ENCODE data around the gene CSF2RB. TPM values are rescaled to one million over a fixed set of nuclear protein-coding genes. Genes with fewer than 3 reads are reported as not detected.

Gene CSF2RB
- total RNA-seq, 1 donor from 2014 or later: 0.41 TPM

GRCh38 chr22:36933629-36934417, 20.4 kb downstream of the CSF2RB start:
- DNase-seq (ENCODE audit: low spot score in 2 of 2) (no peak), FAIRE-seq (no peak)

GRCh38 chr22:36934418-36935312, 21.2 kb downstream of the CSF2RB start:
- DNase-seq (ENCODE audit: low spot score in 2 of 2) (no peak), FAIRE-seq (no peak)

GRCh38 chr22:36935313-36935610, 21.8 kb downstream of the CSF2RB start:
- FAIRE-seq (no peak), DNase-seq (ENCODE audit: low spot score in 2 of 2) (no peak)

- FAIRE-seq: no peak
- DNase-seq (ENCODE audit: low spot score in 2 of 2): no peak
Observed at GRCh38 chr22:36935694-36936093, 22.3 kb downstream of the CSF2RB start.

- FAIRE-seq: no peak
- no peak for DNase-seq (ENCODE audit: low spot score in 2 of 2)
Observed at GRCh38 chr22:36936362-36937116, 23.1 kb downstream of the CSF2RB start.

- no peak for DNase-seq (ENCODE audit: low spot score in 2 of 2)
- no peak for FAIRE-seq
Observed at GRCh38 chr22:36937319-36938027, 24.0 kb downstream of the CSF2RB start.

GRCh38 chr22:36938028-36938425, 24.6 kb downstream of the CSF2RB start:
- DNase-seq (ENCODE audit: low spot score in 2 of 2) (no peak), FAIRE-seq (no peak)

GRCh38 chr22:36938886-36939285, 25.5 kb downstream of the CSF2RB start:
- DNase-seq (ENCODE audit: low spot score in 2 of 2) (no peak), FAIRE-seq (no peak)

GRCh38 chr22:36940676-36941075, 27.2 kb downstream of the CSF2RB start:
- no peak for FAIRE-seq
- no peak for DNase-seq (ENCODE audit: low spot score in 2 of 2)

- FAIRE-seq: no peak
- DNase-seq (ENCODE audit: low spot score in 2 of 2): no peak
Observed at GRCh38 chr22:36942556-36942955, 29.1 kb downstream of the CSF2RB start.

- DNase-seq (ENCODE audit: low spot score in 2 of 2) (no peak), FAIRE-seq (no peak)
Observed at GRCh38 chr22:36946421-36947158, 33.2 kb downstream of the CSF2RB start.

- FAIRE-seq: no peak
- DNase-seq (ENCODE audit: low spot score in 2 of 2): no peak
Observed at GRCh38 chr22:36948273-36949225, 35.1 kb downstream of the CSF2RB start.

GRCh38 chr22:36950797-36951590, 37.6 kb downstream of the CSF2RB start:
- FAIRE-seq (no peak), DNase-seq (ENCODE audit: low spot score in 2 of 2) (no peak)

GRCh38 chr22:36951746-36952145, 38.3 kb downstream of the CSF2RB start:
- FAIRE-seq: no peak

GRCh38 chr22:36953239-36954080, 40.0 kb downstream of the CSF2RB start:
- DNase-seq (ENCODE audit: low spot score in 2 of 2) (no peak), FAIRE-seq (no peak)

More at GRCh38 chr22:36951746-36952145, 38.3 kb downstream of the CSF2RB start:
- DNase-seq (ENCODE audit: low spot score in 2 of 2): no peak

- FAIRE-seq: no peak
- DNase-seq (ENCODE audit: low spot score in 2 of 2): no peak
Observed at GRCh38 chr22:36954251-36955014, 41.0 kb downstream of the CSF2RB start.

All from frontal cortex (tissue), 4 donors.